Heart left ventricle (tissue), 13 donors: ENCODE results near the gene RAVER2.

Experiments used
- POLR2A ChIP-seq, 2 donors: fragments of 450-650 bp; IDR thresholded peaks; one replicate each; pipeline ENCODE4 v1.6.1; 2017; ENCODE audit warnings: antibody characterized with exemption in 2 of 2, mild to moderate bottlenecking in 2 of 2, moderate library complexity in 2 of 2
- TF ChIP-seq, protein P1 (sequence below), 12 donors: fragments of 200-600 bp; sonication (generic) in 4 of 12; IDR thresholded peaks; one replicate each; pipeline versions ENCODE4 v1.5.0 to v1.8.0; 2018 to 2022; ENCODE audit warnings: antibody characterized with exemption in 12 of 12, mild to moderate bottlenecking in 5 of 12
- donor health status: ischemic (EF 13 %, LVEDD 7.1; RV severe dilation, severe dysfunction).
- donor health status: DM: no; HTN: yes; CAD: no.
- donor health status: DM: no; HTN: no; CAD: no.
- donor health status: ischemic (EF 25% LVEDD 6.9; RV normal size, moderate dysfunction).
- donor health status: ischemic (EF 25% LVEDD 5.7; RV mildly dilated, moderate dysfunction).
- donor health status: ischemic (EF 35%, LVEDD 5.7; RV mildly dilated, moderate dysfunction).
- donor health status: nonischemic (EF 11% LVEDD 7.7; RV severe dilation, severe dysfunction).
- donor health status: DM: yes; HTN: yes; CAD: no.
- donor health status: PGD.
- donor health status: ischemic (EF 29% LVEDD 5.4; RV normal size, mild dysfunction).
- donor health status: nonischemic (EF 23%, LVEDD 6.1; RV moderate dilation, normal function).

DNA sequence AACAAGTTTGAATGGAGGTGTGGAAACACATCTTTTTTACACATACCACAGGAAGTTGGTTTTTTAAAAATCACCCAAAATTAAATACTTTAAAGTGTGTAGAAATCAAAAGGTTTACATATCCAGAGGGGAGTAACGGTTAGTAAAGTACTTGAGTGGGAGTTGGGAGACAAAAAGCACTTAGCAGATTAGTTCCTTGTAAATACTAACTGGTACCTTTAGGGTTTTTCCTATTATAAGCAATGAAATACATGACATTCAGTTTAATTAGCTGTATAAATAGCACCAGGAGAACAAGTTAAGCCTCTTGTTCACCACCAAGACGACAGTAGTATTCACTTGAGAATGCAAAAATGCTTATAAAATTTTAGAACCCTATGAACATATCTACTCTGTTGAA, 23.7 kb upstream of the RAVER2 start:
- TF ChIP-seq, protein P1, sequence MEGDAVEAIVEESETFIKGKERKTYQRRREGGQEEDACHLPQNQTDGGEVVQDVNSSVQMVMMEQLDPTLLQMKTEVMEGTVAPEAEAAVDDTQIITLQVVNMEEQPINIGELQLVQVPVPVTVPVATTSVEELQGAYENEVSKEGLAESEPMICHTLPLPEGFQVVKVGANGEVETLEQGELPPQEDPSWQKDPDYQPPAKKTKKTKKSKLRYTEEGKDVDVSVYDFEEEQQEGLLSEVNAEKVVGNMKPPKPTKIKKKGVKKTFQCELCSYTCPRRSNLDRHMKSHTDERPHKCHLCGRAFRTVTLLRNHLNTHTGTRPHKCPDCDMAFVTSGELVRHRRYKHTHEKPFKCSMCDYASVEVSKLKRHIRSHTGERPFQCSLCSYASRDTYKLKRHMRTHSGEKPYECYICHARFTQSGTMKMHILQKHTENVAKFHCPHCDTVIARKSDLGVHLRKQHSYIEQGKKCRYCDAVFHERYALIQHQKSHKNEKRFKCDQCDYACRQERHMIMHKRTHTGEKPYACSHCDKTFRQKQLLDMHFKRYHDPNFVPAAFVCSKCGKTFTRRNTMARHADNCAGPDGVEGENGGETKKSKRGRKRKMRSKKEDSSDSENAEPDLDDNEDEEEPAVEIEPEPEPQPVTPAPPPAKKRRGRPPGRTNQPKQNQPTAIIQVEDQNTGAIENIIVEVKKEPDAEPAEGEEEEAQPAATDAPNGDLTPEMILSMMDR (IDR thresholded peaks at IDR 0.05): no peak
- no peak for TF ChIP-seq POLR2A (IDR thresholded peaks at IDR 0.05)
